Neuronal stem cell (in vitro differentiated cells): Measurements from ENCODE around the gene CLASP1.
"Not testable (repeated sequence)": the region's sequence is repeated elsewhere in the genome, so short reads cannot be mapped to it uniquely, and the experiment has no call there.

Experiments used
- DNase-seq: peaks from one replicate; pipeline ENCODE4 v3.0.0-alpha.2; 2013; ENCODE audit warnings: low spot score
- H2AFZ ChIP-seq: one replicate; pipeline ENCODE4 v1.6.1; 2013; ENCODE audit warnings: mild to moderate bottlenecking, low read length, inconsistent platforms
- H2AK5ac ChIP-seq: 2 replicates; pipeline ENCODE4 v1.6.1; 2013; ENCODE audit warnings: low read depth, mild to moderate bottlenecking, inconsistent platforms, low read length, moderate library complexity, mixed read lengths
- H2BK120ac ChIP-seq: 2 replicates; pipeline ENCODE4 v1.6.1; 2013; ENCODE audit warnings: low read depth, mild to moderate bottlenecking, inconsistent platforms, low read length, moderate library complexity, mixed read lengths
- H2BK12ac ChIP-seq: one replicate; pipeline ENCODE4 v1.6.1; 2013; ENCODE audit warnings: low read length, inconsistent platforms
- H2BK15ac ChIP-seq: 2 replicates; pipeline ENCODE4 v1.6.1; 2013; ENCODE audit warnings: mild to moderate bottlenecking, low read length, inconsistent platforms, mixed read lengths
- H2BK5ac ChIP-seq: one replicate; pipeline ENCODE4 v1.6.1; 2013; ENCODE audit warnings: inconsistent platforms, mild to moderate bottlenecking, low read length, moderate library complexity
- H3K14ac ChIP-seq: one replicate; pipeline ENCODE4 v1.6.1; 2013; ENCODE audit warnings: low read length, inconsistent platforms
- H3K18ac ChIP-seq: 2 replicates; pipeline ENCODE4 v1.6.1; 2013; ENCODE audit warnings: low read length, inconsistent platforms
- H3K23ac ChIP-seq: 2 replicates; pipeline ENCODE4 v1.6.1; 2013; ENCODE audit warnings: low read depth, mild to moderate bottlenecking, mixed read lengths, low read length, inconsistent platforms; ENCODE audit not compliant: poor library complexity
- H3K27ac ChIP-seq: replicated peaks from 3 replicates; pipeline ENCODE4 v1.5.1; 2013; ENCODE audit warnings: low read length, inconsistent platforms
- H3K27me3 ChIP-seq, 3 experiments: 2 replicates each; pipeline ENCODE4 v1.6.1; 2013; ENCODE audit warnings: low read length in 3 of 3, mild to moderate bottlenecking in 2 of 3, inconsistent platforms in 1 of 3, low read depth in 1 of 3, mixed read lengths in 1 of 3, moderate library complexity in 1 of 3; ENCODE audit not compliant: control insufficient read depth in 3 of 3, insufficient read depth in 3 of 3
- H3K36me3 ChIP-seq, 2 donors: replicated peaks in 1 of 2; 2 replicates each; pipeline ENCODE4 v1.6.1; 2013; ENCODE audit warnings: low read length in 2 of 2; ENCODE audit not compliant: control insufficient read depth in 2 of 2, insufficient read depth in 2 of 2
- H3K4ac ChIP-seq: 2 replicates; pipeline ENCODE4 v1.6.1; 2013; ENCODE audit warnings: inconsistent platforms, mild to moderate bottlenecking, low read length, moderate library complexity
- H3K4me1 ChIP-seq, 2 donors: 1 replicate in 1 of 2; 2 replicates in 1 of 2; pipeline ENCODE4 v1.6.1; 2013; ENCODE audit warnings: low read length in 2 of 2, low read depth in 1 of 2; ENCODE audit not compliant: control insufficient read depth in 2 of 2, insufficient read depth in 1 of 2
- H3K4me2 ChIP-seq: one replicate; pipeline ENCODE4 v1.6.1; 2013; ENCODE audit warnings: mild to moderate bottlenecking, low read length, inconsistent platforms; ENCODE audit not compliant: insufficient read depth, poor library complexity, severe bottlenecking
- H3K4me3 ChIP-seq, 2 donors: 2 replicates each; pipeline ENCODE4 v1.5.1; 2013; ENCODE audit warnings: low read length in 2 of 2, mild to moderate bottlenecking in 2 of 2, inconsistent platforms in 1 of 2, moderate library complexity in 1 of 2
- H3K79me1 ChIP-seq: one replicate; pipeline ENCODE4 v1.6.1; 2013; ENCODE audit warnings: low read depth, mild to moderate bottlenecking, inconsistent platforms, low read length, moderate library complexity
- H3K9ac ChIP-seq: one replicate; pipeline ENCODE4 v1.6.1; 2013; ENCODE audit warnings: mild to moderate bottlenecking, low read depth, low read length, inconsistent platforms; ENCODE audit not compliant: poor library complexity
- H3K9me3 ChIP-seq, 2 donors: replicated peaks in 1 of 2; 2 replicates each; pipeline versions ENCODE3 to v1.6.1; 2013; ENCODE audit warnings: low read length in 2 of 2, mild to moderate bottlenecking in 2 of 2, inconsistent platforms in 1 of 2, low read depth in 1 of 2, mixed read lengths in 1 of 2, moderate library complexity in 1 of 2; ENCODE audit not compliant: control insufficient read depth in 2 of 2, insufficient read depth in 1 of 2
- H4K8ac ChIP-seq: one replicate; pipeline ENCODE4 v1.6.1; 2013; ENCODE audit warnings: low read depth, mild to moderate bottlenecking, inconsistent platforms, low read length, moderate library complexity
- H4K91ac ChIP-seq: one replicate; pipeline ENCODE4 v1.6.1; 2013; ENCODE audit warnings: low read length, low read depth, mild to moderate bottlenecking, inconsistent platforms; ENCODE audit not compliant: poor library complexity
- WGBS, 2 donors: extraction: QIAGEN DNeasy Blood & Tissue Kit; methylation state at CpG; one replicate each; pipeline ENCODE4 v1.1.7; 2013; ENCODE audit warnings: missing lambda C conversion rate in 2 of 2, mixed read lengths in 1 of 2; ENCODE audit not compliant: insufficient read length in 2 of 2, insufficient replicate concordance in 1 of 2; ENCODE audit errors: extremely low coverage in 2 of 2; 5-methylcytosine and 5-hydroxymethylcytosine counted together

Gene CLASP1

DNA sequence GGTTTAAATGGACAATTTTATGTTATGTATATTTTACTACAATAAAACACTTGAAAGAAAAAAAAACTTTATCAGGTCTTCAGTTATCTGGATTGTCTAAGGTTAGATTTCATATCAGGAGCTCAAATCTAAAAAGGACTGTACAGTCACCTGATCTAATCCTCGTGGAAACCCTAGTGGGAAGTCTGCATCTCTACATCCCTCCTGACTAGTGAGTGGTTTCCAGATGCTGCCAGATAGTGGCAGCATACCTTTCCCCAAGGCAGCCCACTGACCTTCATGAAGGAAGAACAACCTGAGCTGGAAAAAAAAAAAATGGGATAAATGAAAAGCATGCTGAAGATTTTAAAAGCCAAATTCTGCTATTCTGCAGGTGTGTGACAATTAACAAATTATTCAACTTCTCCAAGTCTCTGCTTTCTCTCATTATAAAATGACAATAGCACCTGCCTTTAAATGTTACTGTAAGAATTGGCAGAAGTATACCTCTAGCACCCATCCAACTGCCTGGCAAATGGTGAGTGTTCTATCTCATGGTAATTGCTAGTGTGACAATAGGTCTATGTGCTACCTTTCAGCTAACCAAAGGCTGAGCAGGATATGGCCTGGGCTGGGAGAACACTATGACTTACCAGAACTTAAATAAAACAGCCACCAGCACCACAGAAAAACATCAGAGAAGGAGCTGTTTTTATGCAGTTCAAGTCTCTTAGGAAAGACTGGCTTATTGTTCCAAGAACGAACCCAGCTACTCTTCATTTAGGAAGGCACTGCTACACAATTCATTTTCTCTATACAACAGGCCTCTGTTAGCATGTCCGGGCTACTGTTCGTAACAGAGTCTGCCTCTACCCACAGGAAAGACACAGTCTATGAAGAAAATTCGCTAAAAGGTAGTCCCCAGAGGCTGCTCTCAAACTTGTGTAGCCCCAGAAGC, 8.6 kb downstream of the CLASP1 start:
- no CpG with 5 or more reads among the region's 5 CpGs for WGBS, 2 donors
- no peak overlapping the region for H2AFZ ChIP-seq
- DNase-seq = no peak
- no peak overlapping the region for H4K8ac ChIP-seq
- H2BK15ac ChIP-seq = no peak overlapping the region
- H2BK12ac ChIP-seq = no peak overlapping the region
- no peak overlapping the region for H3K27ac ChIP-seq
- H3K4me1 ChIP-seq = no peaks in the 10 kb centered on the region
- H3K79me1 ChIP-seq = no peaks in the 10 kb centered on the region
- H2BK5ac ChIP-seq = no peak overlapping the region
- H3K9me3 ChIP-seq = peaks cover 0 to 25% of the 10 kb centered on the region in 2 donors
- H2AK5ac ChIP-seq = no peak overlapping the region
- H2BK120ac ChIP-seq = no peak overlapping the region
- no peaks in the 10 kb centered on the region for H3K27me3 ChIP-seq
- no peak overlapping the region for H3K4me3 ChIP-seq
- no peak overlapping the region for H3K9ac ChIP-seq
- no peak overlapping the region for H3K18ac ChIP-seq
- H3K36me3 ChIP-seq = peaks cover 2 to 31% of the 10 kb centered on the region in 2 donors
- H3K14ac ChIP-seq = no peak overlapping the region
- H3K4ac ChIP-seq = no peak overlapping the region
- H4K91ac ChIP-seq = no peak overlapping the region
- no peak overlapping the region for H3K23ac ChIP-seq
- no peak overlapping the region for H3K4me2 ChIP-seq

DNA sequence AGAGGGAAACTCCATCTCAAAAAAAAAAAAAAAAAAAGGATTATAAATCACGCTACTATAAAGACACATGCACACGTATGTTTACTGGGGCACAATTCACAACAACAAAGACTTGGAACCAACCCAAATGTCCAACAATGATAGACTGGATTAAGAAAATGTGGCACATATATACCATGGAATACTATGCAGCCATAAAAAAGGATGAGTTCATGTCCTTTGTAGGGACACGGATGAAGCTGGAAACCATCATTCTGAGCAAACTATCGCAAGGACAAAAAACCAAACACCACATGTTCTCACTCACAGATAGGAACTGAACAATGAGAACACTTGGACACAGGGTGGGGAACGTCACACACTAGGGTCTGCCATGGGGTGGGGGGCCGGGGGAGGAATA, 9.4 kb downstream of the CLASP1 start:
- not testable (repeated sequence) for H2BK12ac ChIP-seq, H3K9ac ChIP-seq, H3K27ac ChIP-seq, H2BK15ac ChIP-seq, H3K79me1 ChIP-seq, H3K27me3 ChIP-seq, H3K4ac ChIP-seq, H2BK5ac ChIP-seq, H3K4me2 ChIP-seq, H3K23ac ChIP-seq, H4K8ac ChIP-seq, H2AK5ac ChIP-seq, H3K4me1 ChIP-seq, H4K91ac ChIP-seq, H3K4me3 ChIP-seq, DNase-seq, H3K14ac ChIP-seq, H2BK120ac ChIP-seq, H2AFZ ChIP-seq, H3K18ac ChIP-seq
- WGBS, 2 donors = no CpG with 5 or more reads among the region's 6 CpGs
- H3K9me3 ChIP-seq = peaks cover 0 to 25% of the 10 kb centered on the region in 2 donors
- H3K36me3 ChIP-seq = peaks cover 2 to 29% of the 10 kb centered on the region in 2 donors

DNA sequence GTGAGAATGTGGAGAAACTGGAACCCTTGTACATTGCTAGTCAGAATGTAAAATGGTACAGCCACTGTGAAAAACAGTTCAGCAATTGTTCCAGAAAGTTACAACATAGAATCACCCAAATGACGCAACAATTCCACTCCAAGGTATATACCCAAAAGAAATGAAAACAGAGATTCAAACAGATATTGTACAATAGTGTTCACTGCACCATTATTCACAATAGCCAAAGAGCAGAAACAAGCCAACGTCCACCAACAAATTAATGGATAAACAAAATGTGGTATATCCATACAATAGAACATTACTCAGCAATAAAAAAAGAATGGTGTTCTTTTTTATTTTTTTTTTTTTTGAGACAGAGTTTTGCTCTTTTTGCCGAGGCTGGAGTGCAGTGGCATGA, 10.9 kb downstream of the CLASP1 start:
- Histone ChIP-seq H3K27me3 (no peaks in the 10 kb centered on the region), H3K36me3 (peaks cover 2 to 29% of the 10 kb centered on the region in 2 donors), H3K23ac (no peak overlapping the region), H3K4me1 (peaks cover 0 to 2% of the 10 kb centered on the region in 2 donors), H2BK15ac (no peak overlapping the region), H3K9me3 (peaks cover 0 to 25% of the 10 kb centered on the region in 2 donors), H2AK5ac (no peak overlapping the region), H3K14ac (no peak overlapping the region), H2AFZ (no peak overlapping the region), H2BK120ac (no peak overlapping the region), H3K4me3 (no peak overlapping the region), H3K9ac (no peak overlapping the region), H4K8ac (no peak overlapping the region), H4K91ac (no peak overlapping the region), H3K27ac (no peak overlapping the region), H3K79me1 (no peaks in the 10 kb centered on the region), H3K18ac (no peak overlapping the region), H3K4me2 (no peak overlapping the region), H3K4ac (no peak overlapping the region), H2BK12ac (no peak overlapping the region), H2BK5ac (no peak overlapping the region)
- WGBS, 2 donors = no CpG with 5 or more reads among the region's 3 CpGs
- no peak for DNase-seq

DNA sequence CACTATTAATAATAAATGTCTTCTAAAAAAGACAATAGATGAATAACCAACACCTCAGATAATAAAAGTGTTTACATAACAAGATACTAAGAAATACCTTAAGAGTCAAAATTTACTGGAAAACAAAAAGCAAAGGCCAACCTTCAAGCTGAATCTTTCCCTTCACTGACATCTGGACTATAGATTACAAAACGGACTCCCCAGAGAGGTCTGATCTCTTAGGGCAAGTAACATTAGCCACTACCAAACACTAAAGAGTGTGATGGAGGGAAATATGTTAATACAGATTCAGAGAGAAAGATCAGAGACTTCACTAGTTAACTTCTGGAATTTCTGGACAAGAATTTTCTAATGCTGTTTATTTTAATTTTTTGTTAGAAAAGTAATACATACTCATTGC, 13.9 kb downstream of the CLASP1 start:
- Histone ChIP-seq H3K27me3 (no peaks in the 10 kb centered on the region), H3K4me2 (no peak overlapping the region), H3K18ac (no peak overlapping the region), H3K27ac (no peak overlapping the region), H4K91ac (no peak overlapping the region), H3K9ac (no peak overlapping the region), H2BK15ac (no peak overlapping the region), H2AFZ (no peak overlapping the region), H3K23ac (no peak overlapping the region), H2BK12ac (no peak overlapping the region), H3K36me3 (peaks cover 0 to 13% of the 10 kb centered on the region in 2 donors), H2AK5ac (no peak overlapping the region), H3K79me1 (no peaks in the 10 kb centered on the region), H2BK120ac (no peak overlapping the region), H2BK5ac (no peak overlapping the region), H3K14ac (no peak overlapping the region), H4K8ac (no peak overlapping the region), H3K9me3 (peaks cover 0 to 25% of the 10 kb centered on the region in 2 donors), H3K4me1 (peaks cover 0 to 2% of the 10 kb centered on the region in 2 donors), H3K4ac (no peak overlapping the region), H3K4me3 (no peak overlapping the region)
- WGBS, 2 donors = no CpG with 5 or more reads among the region's 1 CpG
- DNase-seq = no peak
